Tibial nerve (tissue), 4 donors: Measurements from ENCODE around the gene STK39. TPM values are rescaled to one million over a fixed set of nuclear protein-coding genes. Genes with fewer than 3 reads are reported as not detected.

ENCODE experiments used
- DNase-seq, 2 donors: peaks; one replicate each; pipeline ENCODE4 v3.0.0-alpha.2; 2019; ENCODE audit warnings: low spot score in 2 of 2
- H3K27ac ChIP-seq, 4 donors: fragments of 200-600 bp; sonication (generic) in 3 of 4; one replicate each; pipeline ENCODE4 v1.5.1; 2017 to 2019; ENCODE audit warnings: mild to moderate bottlenecking in 1 of 4
- H3K27me3 ChIP-seq, 2 donors: fragments of 200-600 bp; sonication (generic) in 1 of 2; one replicate each; pipeline versions ENCODE4 v1.5.1 to v1.6.0; 2017 to 2019
- H3K36me3 ChIP-seq, 3 donors: fragments of 200-600 bp; sonication (generic); one replicate each; pipeline ENCODE4 v1.5.1; 2018 to 2019
- H3K4me1 ChIP-seq, 4 donors: fragments of 200-600 bp; sonication (generic) in 3 of 4; one replicate each; pipeline ENCODE4 v1.5.1; 2017 to 2019
- H3K4me3 ChIP-seq, 4 donors: fragments of 200-600 bp; sonication (generic) in 3 of 4; one replicate each; pipeline ENCODE4 v1.5.1; 2017 to 2019; ENCODE audit warnings: mild to moderate bottlenecking in 1 of 4, moderate library complexity in 1 of 4
- H3K9me3 ChIP-seq, 4 donors: fragments of 200-600 bp; sonication (generic) in 3 of 4; one replicate each; pipeline ENCODE4 v1.5.1; 2017 to 2019
- CTCF ChIP-seq, 5 experiments: fragments of 200-600 bp in 3 of 5; fragments of 450-650 bp in 2 of 5; sonication (generic) in 3 of 5; IDR thresholded peaks; one replicate each; pipeline ENCODE4 v1.5.1; 2016 to 2019; ENCODE audit warnings: antibody characterized with exemption in 5 of 5, mild to moderate bottlenecking in 3 of 5, moderate library complexity in 2 of 5
- EP300 ChIP-seq, 2 donors: sonication (generic); formaldehyde crosslinking; IDR thresholded peaks; one replicate each; pipeline ENCODE4 v1.6.1; 2017; ENCODE audit warnings: antibody characterized with exemption in 2 of 2, mild to moderate bottlenecking in 1 of 2
- POLR2A ChIP-seq, 2 donors: fragments of 450-650 bp; IDR thresholded peaks; one replicate each; pipeline ENCODE4 v1.6.1; 2017; ENCODE audit warnings: antibody characterized with exemption in 2 of 2, mild to moderate bottlenecking in 2 of 2, moderate library complexity in 2 of 2
- WGBS, 2 donors: methylation state at CpG; one replicate each; pipeline ENCODE4 v1.1.5; 2018; 5-methylcytosine and 5-hydroxymethylcytosine counted together
- total RNA-seq, 4 donors: library from RNA; depleted of rRNA; stranded (reverse); fragments of >200 nt; gene quantifications; one replicate each; pipeline ENCODE4 v1.1.0, GENCODE V29; 2016

STK39 gene
- total RNA-seq, 4 donors from 2014 or later, result 8.5 to 13.5 (median 12.0) TPM

GRCh38 chr2:167942366-167943081 is 304.9 kb downstream of the STK39 start:
- Histone ChIP-seq H3K9me3 (no peaks in the 10 kb centered on the region), H3K36me3 (no peaks in the 10 kb centered on the region), H3K4me3 (no peak overlapping the region), H3K27ac (no peak overlapping the region), H3K27me3 (no peaks in the 10 kb centered on the region), H3K4me1 (peaks cover 0 to 8% (median 0%) of the 10 kb centered on the region in 4 donors)
- 43 to 44% methylated on average over 3 of the region's 3 CpGs for WGBS, 2 donors
- TF ChIP-seq POLR2A (IDR thresholded peaks at IDR 0.05) (no peak), EP300 (IDR thresholded peaks at IDR 0.05) (no peak), CTCF (IDR thresholded peaks at IDR 0.05) (no peak)
- no peak for DNase-seq

DNA sequence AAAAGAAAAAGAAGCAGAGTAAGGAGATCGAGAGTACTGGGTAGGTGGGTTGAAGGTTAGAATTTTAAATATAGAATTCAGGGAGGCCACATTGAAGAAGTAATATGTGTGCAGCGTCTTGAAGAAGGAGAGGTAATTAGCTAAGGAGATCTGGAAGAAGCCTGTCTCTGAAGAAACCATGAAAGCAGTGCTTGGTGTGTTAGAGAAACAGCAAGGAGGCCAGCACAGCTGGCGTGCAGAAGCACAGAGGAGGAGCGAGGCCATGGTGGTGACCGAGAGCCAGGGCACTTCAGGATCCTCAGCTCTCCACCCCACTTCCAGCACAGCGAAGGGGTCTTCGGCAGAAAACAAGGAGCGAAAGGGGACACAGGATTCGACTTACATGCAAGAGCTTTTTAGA is 305.8 kb downstream of the STK39 start:
- H3K4me1 ChIP-seq, result peaks cover 0 to 8% (median 0%) of the 10 kb centered on the region in 4 donors
- H3K9me3 ChIP-seq, result no peaks in the 10 kb centered on the region

GRCh38 chr2:167940734-167941507 is 306.5 kb downstream of the STK39 start:
- Histone ChIP-seq H3K4me3 (no peak overlapping the region), H3K4me1 (peaks cover 0 to 8% (median 0%) of the 10 kb centered on the region in 4 donors), H3K36me3 (no peaks in the 10 kb centered on the region), H3K9me3 (no peaks in the 10 kb centered on the region), H3K27me3 (no peaks in the 10 kb centered on the region), H3K27ac (no peak overlapping the region)
- 93 to 95% methylated on average over 11 of the region's 11 CpGs for WGBS, 2 donors
- TF ChIP-seq CTCF (IDR thresholded peaks at IDR 0.05) (no peak), EP300 (IDR thresholded peaks at IDR 0.05) (no peak), POLR2A (IDR thresholded peaks at IDR 0.05) (no peak)
- no peak for DNase-seq

More for the DNA sequence above, 305.8 kb downstream of the STK39 start:
- Histone ChIP-seq H3K4me3 (no peak overlapping the region), H3K27ac (no peak overlapping the region), H3K27me3 (no peaks in the 10 kb centered on the region), H3K36me3 (no peaks in the 10 kb centered on the region)
- WGBS, 2 donors, result 88 to 89% methylated on average over 9 of the region's 9 CpGs
- no peak for TF ChIP-seq POLR2A (IDR thresholded peaks at IDR 0.05)
- TF ChIP-seq EP300 (IDR thresholded peaks at IDR 0.05), result no peak
- TF ChIP-seq CTCF (IDR thresholded peaks at IDR 0.05), result no peak
- DNase-seq, result no peak

DNA sequence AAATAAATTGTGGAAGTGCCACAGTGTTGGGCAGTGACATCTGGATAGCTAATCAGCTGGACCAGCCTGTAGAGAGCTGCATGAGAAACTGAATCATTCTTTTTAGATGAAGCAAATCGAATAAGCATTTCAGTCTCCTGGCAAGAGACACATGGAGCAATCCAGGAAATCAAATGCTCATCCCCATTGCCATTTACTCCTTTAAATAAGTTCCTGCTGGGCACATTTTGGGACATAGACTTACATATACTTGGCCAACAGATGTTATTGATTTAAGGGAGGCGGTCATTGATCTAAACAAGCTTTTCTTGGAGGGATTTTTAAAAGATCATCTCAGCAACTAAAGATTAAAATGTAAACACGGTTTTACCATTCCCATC is 307.1 kb downstream of the STK39 start:
- Histone ChIP-seq H3K36me3 (no peaks in the 10 kb centered on the region), H3K9me3 (no peaks in the 10 kb centered on the region), H3K27ac (no peak overlapping the region), H3K27me3 (no peaks in the 10 kb centered on the region), H3K4me3 (no peak overlapping the region), H3K4me1 (peaks cover 0 to 4% (median 0%) of the 10 kb centered on the region in 4 donors)
- 81 to 83% methylated on average over 3 of the region's 3 CpGs for WGBS, 2 donors
- TF ChIP-seq EP300 (IDR thresholded peaks at IDR 0.05), result no peak
- no peak for TF ChIP-seq CTCF (IDR thresholded peaks at IDR 0.05)
- TF ChIP-seq POLR2A (IDR thresholded peaks at IDR 0.05), result no peak
- no peak for DNase-seq
